CMK (cell line): ENCODE data around the gene OR4E2.
"Not testable (repeated sequence)": the region's sequence is repeated elsewhere in the genome, so short reads cannot be mapped to it uniquely, and the experiment has no call there.

ENCODE experiments used
- DNase-seq: peaks from one replicate; pipeline ENCODE4 v3.0.0-alpha.2; 2010; ENCODE audit warnings: low read depth

The OR4E2 gene

DNA sequence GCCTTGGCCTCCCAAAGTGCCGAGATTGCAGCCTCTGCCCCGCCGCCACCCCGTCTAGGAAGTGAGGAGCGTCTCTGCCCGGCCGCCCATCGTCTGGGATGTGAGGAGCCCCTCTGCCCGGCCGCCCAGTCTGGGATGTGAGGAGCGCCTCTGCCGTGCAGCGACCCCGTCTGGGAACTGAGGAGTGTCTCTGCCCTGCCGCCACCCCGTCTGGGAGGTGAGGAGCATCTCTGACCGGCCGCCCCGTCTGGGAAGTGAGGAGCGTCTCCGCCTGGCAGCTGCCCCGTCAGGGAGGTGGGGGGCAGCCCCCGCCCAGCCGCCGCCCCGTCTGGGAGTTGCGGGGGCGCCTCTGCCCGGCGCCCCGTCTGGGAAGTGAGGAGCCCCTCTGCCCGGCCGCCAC, 44.0 kb downstream of the OR4E2 start:
- not testable (repeated sequence) for DNase-seq

DNA sequence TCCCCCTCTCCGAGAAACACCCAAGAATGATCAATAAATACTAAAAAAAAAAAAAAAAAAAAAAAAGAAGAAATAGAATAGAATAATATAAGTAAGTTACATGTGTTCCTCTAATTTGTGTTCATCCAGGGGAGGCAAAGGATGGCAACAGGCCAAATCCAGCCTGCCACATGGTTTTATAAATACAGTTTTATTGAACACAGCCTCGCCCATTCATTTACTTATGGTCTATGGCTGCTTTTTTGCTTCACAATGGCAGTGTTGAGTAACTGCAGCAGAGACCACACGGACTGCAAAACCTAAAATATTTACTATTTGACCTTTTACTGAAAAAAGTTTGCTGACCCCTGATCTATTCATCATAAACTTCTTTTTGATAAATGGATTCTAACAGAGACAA, 44.9 kb downstream of the OR4E2 start:
- not testable (repeated sequence) for DNase-seq

DNA sequence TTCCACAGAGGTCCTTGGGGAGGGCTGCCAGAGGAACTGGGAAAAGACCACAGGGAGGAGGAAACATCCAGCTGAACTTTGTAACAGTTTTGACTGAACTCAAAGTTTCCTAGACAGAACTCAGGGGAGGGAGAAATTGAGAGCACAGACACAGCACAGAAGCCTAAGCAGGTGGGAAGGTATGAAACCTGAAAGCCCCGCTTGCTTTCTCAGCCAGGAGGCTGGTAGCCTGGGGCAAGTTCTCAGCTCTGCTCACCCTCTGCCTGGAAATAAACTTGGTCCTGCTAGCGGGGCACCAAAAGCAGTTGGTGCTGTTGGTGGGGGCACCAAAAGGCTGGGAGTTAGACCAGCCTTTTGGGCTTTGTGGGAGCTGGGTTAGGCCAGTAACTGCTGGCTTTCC, 45.9 kb downstream of the OR4E2 start:
- DNase-seq: no peak

DNA sequence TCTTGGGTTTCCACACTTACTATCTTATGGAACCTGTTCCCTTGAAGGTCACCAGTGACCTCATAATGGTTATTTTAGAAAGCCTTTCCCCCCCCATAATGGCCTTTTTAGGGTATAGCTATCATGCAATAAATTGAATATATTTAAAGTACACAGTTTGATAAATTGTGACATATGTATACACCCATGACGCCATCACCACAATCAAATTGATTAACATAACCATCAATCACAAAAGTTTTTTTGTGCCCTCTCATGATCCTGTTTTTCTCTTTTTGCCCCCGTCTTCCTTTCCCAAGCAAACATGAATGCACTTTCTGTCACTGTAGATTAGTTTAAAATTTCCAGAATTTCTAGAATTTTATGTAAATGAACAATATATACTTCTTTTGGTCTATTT, 48.7 kb downstream of the OR4E2 start:
- no peak for DNase-seq

DNA sequence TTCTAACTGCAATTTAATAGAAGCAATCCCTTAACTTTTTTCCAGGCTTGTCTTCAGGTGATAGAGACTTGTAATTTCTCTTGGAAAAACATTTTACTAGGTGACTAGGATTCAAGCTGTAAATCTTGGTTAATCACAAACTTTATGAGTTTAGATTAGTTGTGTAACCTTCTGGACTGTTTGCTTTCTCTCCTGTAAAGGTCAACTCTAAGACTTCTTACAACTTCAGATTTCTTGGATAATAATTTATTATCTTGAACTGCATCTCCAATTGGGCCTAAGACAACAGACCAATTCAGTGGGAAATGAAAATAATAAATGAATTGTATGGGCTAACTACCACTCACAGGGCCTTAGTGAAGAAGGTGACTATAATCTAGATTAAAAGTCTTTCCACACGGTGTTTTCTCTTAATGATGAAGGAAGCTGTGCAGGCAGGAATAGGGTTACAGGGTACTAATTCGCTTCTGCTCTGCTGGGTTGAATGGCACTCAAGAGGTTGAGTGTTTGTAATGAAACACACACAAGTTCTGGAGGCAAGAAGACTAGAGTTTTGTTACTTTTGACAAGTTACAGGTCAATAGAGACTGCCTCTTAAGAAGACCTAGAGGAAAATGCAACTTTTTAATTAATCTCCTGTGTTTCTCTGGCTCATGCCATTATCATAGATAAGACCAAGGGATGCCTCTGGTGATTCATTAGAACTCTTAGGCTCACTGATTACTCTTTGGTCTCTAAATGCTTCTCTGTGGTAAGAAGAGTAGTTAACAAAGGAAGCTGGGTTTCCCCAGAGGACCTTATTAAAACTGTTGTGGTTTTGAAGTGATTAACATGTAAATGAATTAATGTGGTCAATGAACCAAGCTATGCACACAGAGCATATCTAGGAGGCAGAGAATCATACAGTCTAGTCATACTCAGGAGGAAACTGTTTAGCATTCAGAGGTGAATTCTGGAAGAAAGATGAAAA, 50.0 kb downstream of the OR4E2 start:
- DNase-seq: no peak

DNA sequence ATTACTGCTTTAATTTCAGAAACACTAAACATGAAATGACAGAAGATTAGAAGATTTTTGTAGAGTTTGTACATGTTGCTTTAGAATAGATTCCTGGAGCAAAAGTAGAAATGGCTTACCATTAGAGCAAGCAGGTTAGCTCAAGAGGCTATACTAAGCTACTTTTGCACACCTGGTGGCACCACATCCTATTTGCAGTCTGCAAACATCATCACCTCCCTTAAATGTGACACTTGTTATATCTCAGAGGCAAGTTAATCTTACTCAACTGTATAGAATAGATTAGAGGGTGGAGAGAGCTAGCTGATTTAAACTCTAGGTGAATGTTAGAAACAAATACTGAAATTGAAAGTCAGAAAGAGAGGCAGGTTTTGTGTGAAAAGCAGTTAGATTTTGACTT, 50.7 kb downstream of the OR4E2 start:
- DNase-seq: no peak

DNA sequence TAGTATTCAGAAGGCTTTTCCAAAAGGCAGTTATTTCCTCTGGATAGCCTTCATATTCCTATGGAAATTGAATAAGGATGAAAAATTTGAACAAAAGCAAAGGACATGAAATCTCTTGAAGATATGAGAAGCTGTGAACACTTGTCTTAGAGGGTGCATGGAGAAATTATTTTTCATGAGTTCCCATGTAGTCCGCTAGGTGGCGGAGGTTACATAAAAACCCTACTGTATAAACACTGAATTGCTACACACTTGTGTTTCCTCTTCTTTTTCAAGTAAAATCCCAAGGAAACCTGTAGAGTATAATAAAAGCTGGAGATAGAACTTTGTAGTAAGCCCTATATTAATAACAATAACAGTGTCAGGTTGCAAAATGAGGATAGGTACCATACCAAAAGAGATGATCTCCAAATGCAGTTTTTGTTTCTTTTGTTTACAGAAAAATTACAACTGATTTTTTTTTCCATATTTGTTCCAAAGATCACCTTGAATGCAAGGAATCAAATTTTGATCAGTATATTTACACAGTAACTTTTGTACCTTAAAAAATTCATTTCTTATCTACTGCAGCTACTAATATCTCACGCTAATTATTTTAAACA, 57.8 kb downstream of the OR4E2 start:
- DNase-seq: peak; percentile 9

DNA sequence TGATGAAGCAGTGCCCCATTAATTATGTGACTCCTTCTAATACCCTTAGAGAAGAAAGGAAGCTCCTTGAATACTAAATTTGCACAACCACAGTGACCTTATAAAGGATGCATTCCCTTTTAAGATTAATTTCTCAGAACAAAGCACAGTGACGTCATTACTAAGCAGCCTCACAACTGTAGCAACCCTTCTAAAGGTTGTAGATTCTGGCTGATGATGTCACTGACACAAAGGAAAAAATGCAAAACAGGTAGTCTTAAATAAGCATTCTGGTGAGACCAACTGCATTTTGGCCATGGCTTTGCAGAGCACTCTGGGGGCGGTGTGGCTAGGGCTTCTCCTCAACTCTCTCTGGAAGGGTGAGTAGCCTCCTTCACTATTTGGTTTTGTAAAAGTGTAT, 58.4 kb downstream of the OR4E2 start:
- DNase-seq: no peak

DNA sequence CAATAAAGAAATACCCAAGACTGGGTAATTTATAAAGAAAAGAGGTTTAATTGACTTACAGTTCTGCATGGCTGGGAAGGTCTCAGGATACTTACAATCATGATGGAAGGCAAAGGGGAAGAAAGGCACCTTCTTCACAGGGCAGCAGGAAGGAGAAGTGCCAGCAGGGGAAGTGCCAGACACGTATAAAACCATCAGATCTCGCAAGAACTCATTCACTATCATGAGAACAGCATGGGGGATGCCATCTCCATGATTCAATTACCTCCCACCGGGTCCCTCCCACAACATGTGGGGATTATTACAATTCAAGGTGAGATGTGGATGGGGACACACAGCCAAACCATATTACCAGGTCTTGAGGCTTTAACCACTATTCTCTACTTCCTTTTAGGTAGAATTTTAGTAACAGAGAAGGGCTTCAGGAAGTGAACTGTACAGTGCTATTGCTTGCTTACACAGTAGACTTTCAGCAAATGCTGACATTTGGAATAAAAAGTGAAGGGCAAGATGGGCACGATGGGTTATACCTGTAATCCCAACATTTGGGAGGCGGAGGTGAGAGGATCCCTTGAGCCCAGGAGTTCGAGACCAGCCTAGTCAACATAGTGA, 60.8 kb downstream of the OR4E2 start:
- DNase-seq: no peak
